Stimulated activated CD4-positive, alpha-beta T cell treated with anti-CD3 and anti-CD28 coated beads, Interleukin-4, amount 100 ng/mL, for 4 hours (primary cell): ENCODE results near the gene IFIH1.

Experiments
- DNase-seq, 2 experiments: peaks; one replicate each; pipeline ENCODE4 v3.0.0-alpha.2; 2020

The IFIH1 gene

DNA sequence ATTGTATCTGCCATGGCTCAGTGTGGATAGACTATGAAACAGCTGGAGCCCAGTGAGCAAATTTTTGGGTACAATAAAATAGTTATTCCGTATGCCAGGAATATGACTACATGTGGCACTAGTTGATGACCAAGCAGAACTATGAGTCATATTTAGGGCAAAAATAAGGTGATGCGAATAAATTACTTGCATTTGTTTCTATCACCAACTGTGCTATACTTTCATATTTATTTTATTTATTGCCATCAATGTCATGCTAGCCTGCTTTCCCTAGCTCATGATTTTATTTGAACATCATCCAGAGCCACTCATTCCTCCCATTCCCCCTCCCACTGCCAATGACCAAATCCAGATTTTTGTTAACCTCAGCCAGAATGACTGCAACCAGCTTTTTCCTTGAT, 61.9 kb downstream of the IFIH1 start:
- DNase-seq = no peak

DNA sequence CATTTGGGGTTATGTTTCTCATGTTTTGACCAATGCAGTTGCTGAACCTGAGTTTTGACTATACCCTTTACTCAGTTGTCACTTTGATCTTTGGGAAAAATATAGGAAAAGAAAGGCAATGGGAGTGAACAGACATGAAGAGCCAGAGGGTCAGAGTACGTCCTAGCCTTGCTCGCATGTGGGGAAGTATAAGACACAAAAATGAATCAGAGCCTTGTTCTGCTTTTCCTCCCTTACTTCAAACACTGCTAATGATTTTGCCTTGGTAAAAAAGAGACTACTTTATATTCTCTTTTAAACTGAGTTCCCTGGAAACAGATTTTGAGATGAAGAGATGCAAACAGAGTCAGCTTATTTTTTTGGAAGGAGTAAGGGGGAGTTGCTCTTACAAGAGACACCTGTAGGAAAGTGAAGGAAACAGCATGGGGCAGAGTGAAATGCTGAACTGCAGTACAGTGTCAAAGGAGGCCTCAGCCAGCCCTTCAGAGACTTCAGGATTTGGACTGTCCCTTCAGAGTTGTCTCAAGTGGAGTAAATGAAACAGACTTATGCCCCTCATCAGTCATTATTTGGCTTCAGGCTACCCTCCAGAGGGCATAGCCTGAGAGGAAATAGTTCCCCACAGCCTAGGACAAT, 64.1 kb downstream of the IFIH1 start:
- DNase-seq = no peak

DNA sequence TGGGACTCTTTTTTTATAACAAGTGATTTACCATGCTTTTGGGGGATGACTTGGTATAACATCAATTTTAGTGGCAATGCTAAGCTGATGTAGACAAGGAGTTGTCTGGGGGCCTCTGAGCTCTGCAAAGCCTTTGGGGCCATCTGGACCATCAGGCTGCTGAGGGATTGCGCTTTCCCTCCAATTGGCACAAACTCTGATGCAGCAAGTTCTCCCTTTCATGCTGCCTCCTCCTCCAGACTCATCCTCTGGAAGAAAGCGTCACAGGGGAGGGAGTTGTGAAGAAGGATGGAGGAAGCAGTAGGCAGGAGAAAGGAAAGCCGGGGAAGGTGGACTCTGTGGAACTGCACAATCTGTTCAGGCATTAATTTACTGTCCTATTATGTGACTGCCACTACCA, 65.0 kb downstream of the IFIH1 start:
- no peak for DNase-seq

DNA sequence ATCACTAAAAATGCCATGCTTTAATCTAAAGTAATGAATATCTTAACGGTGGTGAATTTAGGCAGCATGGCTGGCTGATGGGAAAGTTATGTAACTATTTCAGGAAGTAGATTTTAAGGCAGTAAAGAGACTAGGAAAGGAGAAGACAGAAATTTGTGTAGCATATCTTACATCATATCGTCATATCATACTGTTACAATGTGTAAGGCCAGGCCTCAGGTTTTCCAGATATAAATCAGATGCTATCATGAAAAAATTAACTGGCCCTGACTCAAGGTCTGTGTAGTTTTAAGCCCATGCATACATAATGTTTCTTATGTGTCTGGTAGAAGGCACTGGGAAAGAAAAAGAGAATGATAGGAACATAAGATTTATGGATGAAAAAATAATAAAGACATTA, 66.3 kb downstream of the IFIH1 start:
- no peak for DNase-seq

DNA sequence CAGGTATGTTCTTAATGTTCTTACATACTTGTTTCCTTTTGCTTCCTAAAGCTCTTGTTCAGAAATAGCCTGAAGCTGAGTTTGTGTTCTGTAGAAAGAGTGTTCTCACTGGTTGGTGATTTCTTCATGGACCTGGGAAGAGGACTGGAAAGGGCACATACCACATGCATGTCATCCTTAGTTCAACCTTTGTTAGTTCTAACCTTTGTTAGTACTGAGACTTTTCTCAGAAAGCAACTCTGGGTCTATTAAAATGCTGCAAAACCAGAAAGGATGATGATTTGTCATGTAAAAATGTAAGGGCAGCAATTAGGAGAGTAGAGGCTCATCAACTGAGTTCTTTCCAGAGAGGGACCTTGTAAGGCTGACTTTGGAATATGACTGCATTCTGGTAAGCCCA, 72.7 kb downstream of the IFIH1 start:
- no peak for DNase-seq

DNA sequence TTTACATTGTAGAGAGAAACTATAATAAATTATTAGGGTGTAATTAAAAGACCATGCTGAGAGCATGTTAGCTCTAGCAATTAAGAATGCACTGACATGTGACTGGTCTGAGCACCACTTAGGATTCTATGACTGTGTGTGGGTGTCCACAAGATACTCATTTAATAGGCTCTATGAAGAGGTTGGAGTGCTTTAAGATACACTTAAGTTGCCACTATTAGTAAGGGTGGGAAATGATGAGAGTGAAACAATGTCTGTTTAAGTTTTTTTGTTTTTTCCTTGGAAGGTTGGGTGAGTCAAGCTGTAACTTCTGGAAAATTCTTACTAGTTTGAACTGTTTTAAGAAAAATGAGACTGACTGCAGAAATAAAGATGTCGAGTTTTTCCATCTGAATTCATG, 73.4 kb downstream of the IFIH1 start:
- no peak for DNase-seq

DNA sequence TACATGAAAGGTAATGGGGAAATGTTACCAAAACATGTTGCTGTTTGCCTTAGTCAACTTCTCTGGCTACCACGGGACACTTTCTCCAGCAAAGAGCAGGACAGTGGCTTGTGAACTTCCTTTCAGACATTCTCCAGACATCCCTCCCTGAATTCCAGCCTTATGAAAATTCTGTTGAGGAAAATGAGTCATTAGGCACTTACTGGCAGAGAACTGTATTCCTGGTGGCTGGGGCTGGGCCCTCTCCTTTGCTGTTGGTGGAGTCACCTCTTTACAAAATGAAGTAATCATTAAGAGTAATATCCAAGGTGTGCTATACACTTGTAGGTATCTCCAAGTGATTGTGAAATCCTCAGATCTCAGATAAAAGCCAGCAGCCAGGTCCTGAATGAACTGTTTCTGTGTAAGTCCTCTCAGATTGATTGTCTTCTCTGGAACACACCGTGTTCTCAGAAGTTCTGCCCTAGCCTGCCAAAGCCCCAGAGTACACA, 73.9 kb downstream of the IFIH1 start:
- no peak for DNase-seq

DNA sequence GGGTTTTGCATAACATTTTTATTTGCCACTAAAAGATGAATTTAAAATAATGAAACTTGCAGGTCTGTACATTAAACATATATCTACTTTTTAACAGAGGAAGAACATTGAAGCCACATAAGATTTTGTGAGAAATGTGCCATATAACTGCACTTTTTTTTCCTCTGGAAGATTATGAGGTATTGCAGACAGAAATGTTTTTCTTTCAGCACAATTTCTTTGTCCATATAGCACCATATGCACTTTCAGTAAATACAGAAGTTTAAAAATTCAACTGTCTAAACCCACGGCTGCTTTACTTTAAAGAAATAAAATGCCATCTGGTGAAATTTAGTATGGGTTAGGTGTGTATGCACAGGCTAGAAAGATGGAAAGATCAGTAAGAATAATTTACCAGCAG, 74.8 kb downstream of the IFIH1 start:
- no peak for DNase-seq

DNA sequence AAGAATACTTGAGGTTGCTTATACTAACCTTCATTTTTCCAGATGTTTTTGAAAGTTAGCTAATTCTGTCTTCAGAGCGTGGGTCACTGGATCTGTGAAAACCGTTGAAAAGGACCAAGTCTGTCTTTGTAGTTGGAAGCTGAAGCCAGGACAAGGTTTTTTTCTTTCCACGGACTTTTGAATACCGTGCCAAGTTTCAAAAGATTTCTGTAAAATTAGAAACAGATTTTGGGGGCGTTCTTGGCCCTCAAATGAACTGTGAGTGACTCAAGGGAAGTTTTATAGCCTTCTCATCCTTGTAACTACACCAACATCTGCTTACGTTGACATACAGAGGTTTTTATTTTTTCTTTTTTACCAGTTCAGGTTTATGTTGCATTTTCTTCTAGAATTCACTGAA, 75.2 kb downstream of the IFIH1 start, which contains the start of gene FAP:
TSS of gene FAP (minus strand) at position 152 of the 400 bp plus-strand sequence. CDS start at position 34, 118 bp downstream.
- no peak for DNase-seq

DNA sequence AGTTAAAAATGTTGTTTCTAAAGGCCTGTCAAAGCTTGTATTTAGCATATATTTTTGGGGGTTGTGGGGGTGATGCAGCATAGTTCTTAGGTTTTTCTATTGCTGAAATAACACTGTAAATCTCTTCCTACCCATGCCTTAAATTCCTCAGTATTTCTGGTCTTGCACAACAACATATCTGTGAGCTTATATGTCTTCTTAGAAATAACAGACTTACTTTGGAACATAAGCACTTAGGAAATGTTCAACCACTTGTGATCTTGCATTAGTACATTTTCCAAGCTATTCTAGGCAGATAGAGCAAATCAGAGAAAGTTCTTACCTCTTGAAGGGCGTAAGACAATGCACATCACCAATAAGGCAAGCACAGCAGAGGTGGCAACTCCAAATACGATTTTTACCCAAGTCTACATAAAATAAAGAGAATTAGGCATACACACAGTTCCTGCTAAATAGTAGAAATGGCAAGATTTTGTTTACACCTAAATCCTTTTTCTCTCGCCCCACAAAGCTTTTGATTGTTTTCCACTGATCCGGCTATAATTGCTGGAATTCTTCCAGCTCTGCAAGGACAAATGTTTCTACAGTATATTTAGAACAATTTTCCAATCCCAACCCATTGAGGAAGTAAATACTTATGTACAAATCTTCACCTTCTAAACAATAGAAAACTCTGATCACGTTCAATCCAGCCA, 75.8 kb downstream of the IFIH1 start:
- no peak for DNase-seq

DNA sequence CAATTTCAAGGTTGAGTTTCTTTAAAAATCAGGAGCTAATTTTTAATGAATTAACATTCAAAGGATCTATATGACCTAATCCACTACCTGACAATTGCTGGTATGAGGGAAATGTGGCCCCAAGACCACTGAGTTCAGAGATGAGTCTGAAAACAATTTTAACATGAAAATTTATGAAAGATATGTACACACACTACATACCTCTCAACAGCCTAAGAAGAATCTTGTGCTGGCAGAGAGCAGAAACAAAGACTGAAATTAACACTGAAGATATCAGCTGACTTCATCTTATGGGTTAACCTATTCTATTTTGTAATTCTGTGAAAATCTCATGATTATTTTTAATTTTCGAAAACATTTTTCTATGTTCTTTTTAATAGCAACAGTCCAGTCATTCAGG, 76.9 kb downstream of the IFIH1 start:
- DNase-seq = no peak

DNA sequence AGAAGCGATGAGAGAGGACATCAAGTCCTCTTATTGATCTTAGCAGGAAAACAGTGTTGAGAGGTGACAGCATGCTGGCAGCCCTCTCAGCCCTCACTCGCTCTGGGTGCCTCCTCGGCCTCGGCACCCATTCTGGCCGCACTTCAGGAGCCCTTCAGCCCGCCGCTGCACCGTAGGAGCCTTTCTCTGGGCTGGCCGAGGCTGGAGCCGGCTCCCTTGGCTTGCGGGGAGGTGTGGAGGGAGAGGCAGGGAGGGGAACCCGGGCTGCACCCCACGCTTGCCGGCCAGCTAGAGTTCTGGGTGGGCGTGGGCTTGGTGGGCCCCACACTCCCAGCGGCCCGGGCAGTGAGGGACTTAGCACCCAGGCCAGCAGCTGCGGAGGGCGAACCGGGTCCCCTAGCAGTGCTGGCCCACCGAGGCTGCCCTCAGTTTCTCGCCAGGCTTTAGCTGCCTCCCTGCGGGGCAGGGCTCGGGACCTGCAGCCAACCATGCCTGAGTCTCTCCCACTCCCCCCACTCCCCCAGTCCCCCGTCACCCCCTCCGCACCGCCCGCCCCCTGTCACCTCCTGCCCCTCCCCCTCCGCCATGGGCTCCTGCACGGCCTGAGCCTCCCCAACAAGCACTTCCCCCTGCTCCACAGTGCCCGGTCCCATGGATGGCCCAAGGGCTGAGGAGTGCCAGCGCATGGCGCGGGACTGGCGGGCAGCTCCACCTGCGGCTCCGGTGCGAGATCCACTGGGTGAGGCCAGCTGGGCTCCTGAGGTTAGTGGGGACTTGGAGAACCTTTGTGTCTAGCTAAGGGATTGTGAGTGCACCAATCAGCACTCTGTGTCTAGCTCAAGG, 83.6 kb downstream of the IFIH1 start:
- DNase-seq = no peak

DNA sequence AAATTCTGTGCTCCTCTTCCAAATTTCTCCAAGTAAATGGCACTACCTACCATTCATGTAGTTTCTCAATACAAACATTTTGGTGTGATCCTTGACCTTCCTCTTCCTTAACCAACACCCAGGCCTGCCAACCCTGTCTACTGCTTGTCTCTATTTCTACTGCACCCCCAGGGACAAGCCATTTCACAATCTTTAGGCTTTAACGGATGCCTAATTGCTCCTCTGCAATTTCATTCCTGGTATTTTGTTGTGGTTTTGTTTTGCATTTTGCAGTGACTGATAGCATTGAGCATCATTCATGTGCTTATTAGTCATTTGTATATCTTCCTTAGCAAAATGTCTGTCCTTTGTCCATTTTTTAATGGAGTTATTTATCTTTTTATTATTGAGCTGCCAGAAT, 85.3 kb downstream of the IFIH1 start:
- no peak for DNase-seq

DNA sequence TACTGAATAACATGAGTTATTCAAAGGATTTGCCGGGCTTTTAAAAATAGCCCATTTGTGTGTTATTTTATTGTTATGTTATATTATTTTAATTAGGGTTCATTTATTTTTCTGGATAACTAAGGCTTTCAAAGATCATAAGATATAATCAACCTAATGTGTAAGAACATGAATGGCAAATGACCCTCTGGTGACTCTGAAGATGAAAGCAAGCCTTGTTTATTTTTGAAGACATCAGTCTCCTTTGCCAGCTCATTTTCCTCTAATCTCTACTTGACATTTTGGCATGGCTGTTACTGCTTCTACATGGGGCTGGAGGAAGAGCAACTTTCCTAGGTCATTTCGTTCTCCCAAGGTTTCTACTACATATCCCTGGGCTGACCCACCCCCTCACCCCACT, 85.8 kb downstream of the IFIH1 start:
- no peak for DNase-seq

DNA sequence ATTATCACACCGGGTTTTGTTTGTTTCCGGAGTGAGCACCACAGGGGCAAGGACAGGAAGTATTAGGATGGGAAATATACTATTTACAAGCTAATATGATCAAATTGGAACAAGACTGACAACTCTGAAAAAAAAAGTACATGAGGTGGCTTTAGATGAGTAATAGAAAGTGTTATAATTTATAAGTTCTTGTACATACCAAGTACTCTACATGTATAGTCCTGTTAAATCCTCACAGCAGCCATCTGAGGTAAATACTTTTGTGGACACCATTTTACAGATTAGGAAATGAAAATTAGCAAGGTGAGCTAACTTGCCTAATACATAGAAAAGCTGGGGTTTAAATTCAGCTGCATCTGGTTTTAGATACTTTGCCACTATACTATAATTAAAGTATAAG, 86.5 kb downstream of the IFIH1 start:
- DNase-seq = no peak

DNA sequence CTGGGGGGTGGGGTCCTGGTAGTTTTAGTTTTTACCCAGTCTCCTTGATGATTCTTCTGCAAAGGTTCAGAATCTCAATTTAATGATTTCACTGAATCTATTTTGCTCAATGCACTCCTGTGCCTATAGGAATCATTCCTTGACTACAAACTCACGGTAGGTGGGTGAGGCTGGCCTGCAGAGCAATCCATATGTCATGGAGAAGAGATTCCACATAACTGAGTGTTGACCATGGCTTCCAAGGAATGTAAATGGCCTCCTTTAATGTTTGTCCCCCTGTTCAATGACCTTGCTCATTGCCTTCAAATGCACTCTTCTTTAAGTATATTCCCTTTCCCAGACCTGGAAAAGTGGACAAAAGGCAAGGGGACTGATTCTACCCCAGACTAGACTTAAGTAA, 87.7 kb downstream of the IFIH1 start:
- DNase-seq = no peak

DNA sequence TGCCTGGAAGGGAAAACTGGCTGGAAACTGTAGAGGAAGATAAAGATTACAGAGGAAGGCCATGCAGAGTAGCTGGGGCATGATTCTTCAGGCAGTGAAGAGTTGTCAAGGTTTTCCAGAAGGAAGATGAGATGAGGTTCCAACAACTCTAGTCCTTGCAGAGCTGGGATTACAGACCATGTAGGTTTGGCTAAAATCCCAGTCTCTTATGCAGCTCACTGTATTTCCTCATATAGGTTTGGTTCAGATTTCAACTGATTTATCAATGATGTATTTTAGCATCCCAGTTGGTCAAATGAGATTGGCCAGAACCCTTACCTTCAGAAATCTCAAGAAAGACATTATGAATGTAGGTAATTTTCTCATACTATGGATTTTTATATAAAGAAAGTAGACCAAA, 91.6 kb downstream of the IFIH1 start:
- DNase-seq = no peak

DNA sequence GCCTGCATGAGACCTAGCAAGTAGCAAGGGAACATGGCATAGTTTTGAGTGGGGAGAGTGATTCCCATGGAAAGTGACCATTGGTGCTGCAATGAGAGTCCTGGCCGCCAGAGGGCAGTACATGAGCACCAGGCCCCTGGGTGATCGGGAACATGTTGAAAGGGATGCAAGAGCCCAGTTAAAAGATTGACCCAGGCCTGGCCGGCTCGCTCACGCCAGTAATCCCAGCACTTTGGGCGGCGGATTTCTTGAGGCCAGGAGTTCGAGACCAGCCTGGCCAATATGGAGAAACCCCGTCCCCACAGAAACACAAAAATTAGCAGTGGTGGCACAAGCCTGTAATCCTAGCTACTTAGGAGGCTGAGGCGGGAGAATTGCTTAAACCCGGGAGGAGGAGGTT, 97.4 kb downstream of the IFIH1 start:
- peak; percentile 30 to 43 for DNase-seq

DNA sequence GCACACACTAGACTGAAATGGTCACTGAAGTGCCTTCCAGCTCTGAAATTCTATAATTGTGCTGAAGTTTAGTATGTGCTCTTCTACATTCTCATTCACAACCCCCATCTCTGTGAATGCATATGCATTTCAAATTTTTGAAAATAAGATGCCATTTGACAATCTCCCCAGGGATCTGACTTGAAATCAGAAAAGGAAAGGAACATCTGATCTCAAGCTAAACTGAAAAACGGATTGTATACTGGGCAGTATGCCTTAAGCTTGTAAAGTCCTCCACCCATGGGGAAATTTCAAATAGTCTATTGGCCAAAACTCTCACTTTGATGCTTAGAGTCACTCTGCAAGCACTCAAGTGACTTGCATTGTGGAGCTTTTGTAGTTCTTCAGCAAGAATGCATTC, 98.1 kb downstream of the IFIH1 start:
- no peak for DNase-seq

DNA sequence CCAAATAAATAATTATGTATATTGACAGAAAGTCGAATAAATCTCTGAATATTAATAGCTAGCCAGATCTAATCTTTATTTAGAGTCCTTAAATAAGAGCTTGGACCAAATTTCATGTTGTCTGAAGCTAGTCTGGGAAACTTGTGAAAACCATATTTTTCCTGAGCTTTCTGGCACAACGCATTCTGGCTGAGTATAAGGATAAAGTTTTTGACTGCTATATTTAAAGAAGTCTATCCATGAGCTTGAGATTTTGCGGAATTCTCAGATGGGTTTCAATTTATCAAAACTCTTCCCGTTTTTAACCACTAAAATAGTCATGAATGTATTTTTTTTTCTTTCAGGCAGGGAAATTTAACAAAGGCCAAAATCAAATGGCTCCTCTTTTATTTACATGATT, 99.1 kb downstream of the IFIH1 start:
- DNase-seq = no peak

DNA sequence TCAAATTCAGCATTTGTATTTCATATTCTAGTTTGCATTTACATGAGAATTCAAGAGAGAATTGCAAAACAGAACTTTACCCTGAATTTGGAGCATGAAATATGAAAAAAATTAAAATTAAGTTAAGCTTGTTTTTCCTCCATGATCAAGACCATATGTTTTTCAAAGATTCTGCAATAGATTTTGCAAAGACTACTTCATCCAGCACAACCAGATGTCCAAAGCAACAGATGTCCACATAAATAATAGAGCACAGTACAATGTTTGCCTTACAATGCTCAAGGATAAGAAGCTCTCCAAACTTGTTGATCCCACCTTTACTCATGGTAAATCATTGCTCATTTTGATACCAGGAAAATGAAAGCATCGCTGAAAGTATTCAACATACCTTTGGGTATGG, 100.9 kb downstream of the IFIH1 start:
- no peak for DNase-seq
